Rectal smooth muscle tissue (tissue), 1 donor: ENCODE data around the gene TIMM44.
"Not testable (repeated sequence)": the region's sequence is repeated elsewhere in the genome, so short reads cannot be mapped to it uniquely, and the experiment has no call there.

Experiments used
- H3K27ac ChIP-seq: one replicate; pipeline ENCODE4 v1.7.0; 2013; ENCODE audit warnings: low read depth, low read length, inconsistent platforms
- H3K27me3 ChIP-seq: one replicate; pipeline ENCODE4 v1.7.0; 2013; ENCODE audit warnings: low read length; ENCODE audit not compliant: control insufficient read depth, insufficient read depth
- H3K36me3 ChIP-seq: one replicate; pipeline ENCODE4 v1.7.0; 2013; ENCODE audit warnings: low read length; ENCODE audit not compliant: control insufficient read depth, insufficient read depth
- H3K4me1 ChIP-seq: one replicate; pipeline ENCODE4 v1.7.0; 2013; ENCODE audit warnings: low read length; ENCODE audit not compliant: control insufficient read depth, insufficient read depth
- H3K4me3 ChIP-seq: one replicate; pipeline ENCODE4 v1.7.0; 2013; ENCODE audit warnings: low read length
- H3K9ac ChIP-seq: one replicate; pipeline ENCODE4 v1.7.0; 2013; ENCODE audit warnings: low read length

TIMM44 gene

GRCh38 chr19:7918062-7918614, 25.3 kb downstream of the TIMM44 start:
- H3K4me3 ChIP-seq, H3K27ac ChIP-seq, H3K36me3 ChIP-seq, H3K9ac ChIP-seq: not testable (repeated sequence)
- Histone ChIP-seq H3K27me3 (peaks cover 28% of the 10 kb centered on the region), H3K4me1 (peaks cover 19% of the 10 kb centered on the region)

GRCh38 chr19:7917267-7918061, 26.0 kb downstream of the TIMM44 start:
- H3K27me3 ChIP-seq, result peaks cover 30% of the 10 kb centered on the region

GRCh38 chr19:7916955-7917266, 26.6 kb downstream of the TIMM44 start:
- no peak overlapping the region for H3K9ac ChIP-seq
- H3K27ac ChIP-seq, result no peak overlapping the region
- peaks cover 7% of the 10 kb centered on the region for H3K4me1 ChIP-seq

More at GRCh38 chr19:7917267-7918061, 26.0 kb downstream of the TIMM44 start:
- peak overlapping the region; percentile 41 for H3K4me3 ChIP-seq
- H3K9ac ChIP-seq, result no peak overlapping the region
- peaks cover 7% of the 10 kb centered on the region for H3K36me3 ChIP-seq
- no peak overlapping the region for H3K27ac ChIP-seq
- H3K4me1 ChIP-seq, result peaks cover 12% of the 10 kb centered on the region

GRCh38 chr19:7916103-7916954, 27.1 kb downstream of the TIMM44 start:
- no peak overlapping the region for H3K4me3 ChIP-seq
- H3K9ac ChIP-seq, result no peak overlapping the region
- H3K36me3 ChIP-seq, result peaks cover 5% of the 10 kb centered on the region
- peaks cover under 1% of the 10 kb centered on the region for H3K4me1 ChIP-seq
- H3K27me3 ChIP-seq, result peaks cover 30% of the 10 kb centered on the region
- H3K27ac ChIP-seq, result no peak overlapping the region

More at GRCh38 chr19:7916955-7917266, 26.6 kb downstream of the TIMM44 start:
- Histone ChIP-seq H3K36me3 (peaks cover 3% of the 10 kb centered on the region), H3K27me3 (peaks cover 30% of the 10 kb centered on the region), H3K4me3 (no peak overlapping the region)

- Histone ChIP-seq H3K4me3 (no peak overlapping the region), H3K36me3 (peaks cover 12% of the 10 kb centered on the region), H3K27ac (no peak overlapping the region), H3K9ac (no peak overlapping the region), H3K4me1 (no peaks in the 10 kb centered on the region), H3K27me3 (peaks cover 30% of the 10 kb centered on the region)
These were observed 28.0 kb downstream of the TIMM44 start for GRCh38 chr19:7915250-7916102.

GRCh38 chr19:7914598-7915045, 28.8 kb downstream of the TIMM44 start, which contains the start of gene TGFBR3L:
TGFBR3L (plus strand) TSS chr19:7914830.
- no peak within 1 kb of the TSS for H3K4me3 ChIP-seq
- H3K27ac ChIP-seq, result no peak within 1 kb of the TSS
- peaks cover 15% of the 10 kb centered on the region for H3K36me3 ChIP-seq
- H3K27me3 ChIP-seq, result peaks cover 30% of the 10 kb centered on the region
- H3K9ac ChIP-seq, result no peak within 1 kb of the TSS
- no peaks in the 10 kb centered on the region for H3K4me1 ChIP-seq

GRCh38 chr19:7914099-7914498, 29.4 kb downstream of the TIMM44 start:
- no peak overlapping the region for H3K4me3 ChIP-seq

GRCh38 chr19:7913652-7914051, 29.8 kb downstream of the TIMM44 start:
- no peaks in the 10 kb centered on the region for H3K4me1 ChIP-seq
- no peak overlapping the region for H3K9ac ChIP-seq
- H3K27ac ChIP-seq, result no peak overlapping the region
- H3K4me3 ChIP-seq, result no peak overlapping the region
- H3K36me3 ChIP-seq, result peaks cover 15% of the 10 kb centered on the region
- H3K27me3 ChIP-seq, result peaks cover 26% of the 10 kb centered on the region

More at GRCh38 chr19:7914099-7914498, 29.4 kb downstream of the TIMM44 start:
- Histone ChIP-seq H3K4me1 (no peaks in the 10 kb centered on the region), H3K36me3 (peaks cover 15% of the 10 kb centered on the region), H3K27ac (no peak overlapping the region), H3K9ac (no peak overlapping the region), H3K27me3 (peaks cover 30% of the 10 kb centered on the region)

GRCh38 chr19:7912697-7913564, 30.5 kb downstream of the TIMM44 start:
- Histone ChIP-seq H3K4me3 (no peak overlapping the region), H3K4me1 (no peaks in the 10 kb centered on the region), H3K36me3 (peaks cover 15% of the 10 kb centered on the region), H3K27me3 (peaks cover 23% of the 10 kb centered on the region), H3K9ac (no peak overlapping the region), H3K27ac (no peak overlapping the region)

GRCh38 chr19:7912144-7912696, 31.2 kb downstream of the TIMM44 start:
- no peak overlapping the region for H3K4me3 ChIP-seq
- H3K36me3 ChIP-seq, result peaks cover 15% of the 10 kb centered on the region
- no peak overlapping the region for H3K9ac ChIP-seq
- H3K4me1 ChIP-seq, result no peaks in the 10 kb centered on the region
- H3K27ac ChIP-seq, result no peak overlapping the region
- peaks cover 16% of the 10 kb centered on the region for H3K27me3 ChIP-seq
